Measurements from ENCODE around the gene LRRC8B.
"Not testable (repeated sequence)": the region's sequence is repeated elsewhere in the genome, so short reads cannot be mapped to it uniquely, and the experiment has no call there.

LRRC8B gene

DNA sequence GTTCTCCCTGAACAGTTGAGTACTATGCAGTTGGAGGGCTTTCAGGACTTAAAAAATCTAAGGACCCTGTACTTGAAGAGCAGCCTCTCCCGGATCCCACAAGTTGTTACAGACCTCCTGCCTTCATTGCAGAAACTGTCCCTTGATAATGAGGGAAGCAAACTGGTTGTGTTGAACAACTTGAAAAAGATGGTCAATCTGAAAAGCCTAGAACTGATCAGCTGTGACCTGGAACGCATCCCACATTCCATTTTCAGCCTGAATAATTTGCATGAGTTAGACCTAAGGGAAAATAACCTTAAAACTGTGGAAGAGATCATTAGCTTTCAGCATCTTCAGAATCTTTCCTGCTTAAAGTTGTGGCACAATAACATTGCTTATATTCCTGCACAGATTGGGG is 59.6 kb downstream of the LRRC8B start:
- Histone ChIP-seq H3K27ac (ENCODE audit: low read depth, low read length) (no peak overlapping the region), H3K9ac (ENCODE audit: low read length) (no peak overlapping the region), H3K27me3 (ENCODE audit: control insufficient read depth, insufficient read depth, low read length) (no peaks in the 10 kb centered on the region), H3K4me3 (ENCODE audit: low read depth, low read length) (no peak overlapping the region), H3K4me1 (ENCODE audit: control insufficient read depth, insufficient read depth, low read length) (no peaks in the 10 kb centered on the region), H3K9me3 (ENCODE audit: control insufficient read depth, insufficient read depth, low read depth, low read length) (no peaks in the 10 kb centered on the region), H3K36me3 (ENCODE audit: control insufficient read depth, insufficient read depth, low read length) (peaks cover 43% of the 10 kb centered on the region)

DNA sequence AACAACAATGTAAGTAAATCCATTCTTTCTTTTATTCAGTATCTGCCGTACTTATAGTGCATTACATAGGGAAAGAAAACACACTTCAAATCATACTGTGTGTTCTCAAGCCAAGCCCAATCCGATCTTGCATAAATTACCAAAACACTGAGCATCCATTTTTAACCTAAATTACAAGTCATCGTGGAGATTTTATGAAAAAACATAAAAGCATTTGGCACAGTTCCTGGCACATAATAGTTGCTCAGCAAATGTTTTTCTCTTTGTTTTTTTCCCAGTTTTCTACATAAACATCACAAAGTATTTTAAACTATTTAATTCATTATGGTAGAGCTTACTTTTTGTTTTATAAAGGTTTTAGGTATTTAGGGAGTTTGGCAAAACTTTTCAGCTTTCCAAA is 60.2 kb downstream of the LRRC8B start:
- no peak overlapping the region for H3K27ac ChIP-seq (ENCODE audit: low read depth, low read length)
- H3K4me3 ChIP-seq (ENCODE audit: low read depth, low read length), result no peak overlapping the region
- H3K36me3 ChIP-seq (ENCODE audit: control insufficient read depth, insufficient read depth, low read length), result peaks cover 41% of the 10 kb centered on the region
- no peak overlapping the region for H3K9ac ChIP-seq (ENCODE audit: low read length)
- no peaks in the 10 kb centered on the region for H3K4me1 ChIP-seq (ENCODE audit: control insufficient read depth, insufficient read depth, low read length)
- H3K27me3 ChIP-seq (ENCODE audit: control insufficient read depth, insufficient read depth, low read length), result no peaks in the 10 kb centered on the region
- no peaks in the 10 kb centered on the region for H3K9me3 ChIP-seq (ENCODE audit: control insufficient read depth, insufficient read depth, low read depth, low read length)

DNA sequence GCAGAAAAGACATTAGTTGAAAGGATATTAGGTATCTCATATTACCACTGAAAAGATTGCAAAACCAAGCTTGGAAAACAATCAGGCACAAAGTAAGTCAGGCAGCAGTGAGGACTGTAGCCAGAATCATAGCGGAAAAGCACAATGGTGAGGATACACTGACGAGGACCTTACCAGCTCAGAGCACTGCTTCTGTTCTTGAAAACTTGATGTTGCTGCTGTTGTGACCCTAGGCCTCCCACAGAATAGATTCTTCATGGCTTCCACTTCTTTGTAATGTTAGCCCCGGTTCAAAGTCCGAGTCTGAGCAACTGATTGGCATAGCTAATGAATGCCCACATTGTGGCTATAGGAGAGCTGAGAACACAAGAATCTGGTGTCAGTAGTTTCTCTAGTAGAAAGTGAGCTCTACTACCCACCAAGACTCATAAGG is 63.1 kb downstream of the LRRC8B start:
- Histone ChIP-seq H3K27ac (ENCODE audit: low read depth, low read length) (no peak overlapping the region), H3K4me1 (ENCODE audit: control insufficient read depth, insufficient read depth, low read length) (peaks cover 3% of the 10 kb centered on the region; the same call in 1 of the 2 replicates), H3K36me3 (ENCODE audit: control insufficient read depth, insufficient read depth, low read length) (peaks cover 22% of the 10 kb centered on the region)

DNA sequence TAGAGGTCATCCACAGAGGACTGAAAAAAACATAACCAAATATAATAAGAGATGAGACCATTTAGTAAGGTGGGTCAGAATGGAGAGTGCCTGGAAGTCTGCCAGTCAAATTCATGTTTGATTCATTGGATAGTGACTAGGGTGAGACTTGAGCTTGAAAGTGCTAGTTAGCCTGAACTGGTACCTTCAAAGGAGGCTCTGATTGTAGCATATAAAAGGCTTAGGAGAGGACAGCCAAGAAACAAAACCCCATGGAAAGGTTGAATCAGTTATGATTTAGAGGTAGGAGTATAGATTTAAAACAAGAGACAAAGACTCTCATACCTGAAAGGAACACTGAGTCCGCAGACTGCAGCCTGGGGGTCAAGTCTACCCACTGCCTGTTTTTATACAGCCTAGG is 63.9 kb downstream of the LRRC8B start:
- Histone ChIP-seq H3K27me3 (ENCODE audit: control insufficient read depth, insufficient read depth, low read length) (no peaks in the 10 kb centered on the region), H3K9ac (ENCODE audit: low read length) (no peak overlapping the region), H3K4me3 (ENCODE audit: low read depth, low read length) (no peak overlapping the region), H3K9me3 (ENCODE audit: control insufficient read depth, insufficient read depth, low read depth, low read length) (no peaks in the 10 kb centered on the region), H3K4me1 (ENCODE audit: control insufficient read depth, insufficient read depth, low read length) (peaks cover 3% of the 10 kb centered on the region; the same call in 1 of the 2 replicates), H3K27ac (ENCODE audit: low read depth, low read length) (no peak overlapping the region), H3K36me3 (ENCODE audit: control insufficient read depth, insufficient read depth, low read length) (peaks cover 17% of the 10 kb centered on the region)

More for the DNA sequence above, 63.1 kb downstream of the LRRC8B start:
- Histone ChIP-seq H3K27me3 (ENCODE audit: control insufficient read depth, insufficient read depth, low read length) (no peaks in the 10 kb centered on the region), H3K4me3 (ENCODE audit: low read depth, low read length) (no peak overlapping the region), H3K9me3 (ENCODE audit: control insufficient read depth, insufficient read depth, low read depth, low read length) (no peaks in the 10 kb centered on the region), H3K9ac (ENCODE audit: low read length) (no peak overlapping the region)

DNA sequence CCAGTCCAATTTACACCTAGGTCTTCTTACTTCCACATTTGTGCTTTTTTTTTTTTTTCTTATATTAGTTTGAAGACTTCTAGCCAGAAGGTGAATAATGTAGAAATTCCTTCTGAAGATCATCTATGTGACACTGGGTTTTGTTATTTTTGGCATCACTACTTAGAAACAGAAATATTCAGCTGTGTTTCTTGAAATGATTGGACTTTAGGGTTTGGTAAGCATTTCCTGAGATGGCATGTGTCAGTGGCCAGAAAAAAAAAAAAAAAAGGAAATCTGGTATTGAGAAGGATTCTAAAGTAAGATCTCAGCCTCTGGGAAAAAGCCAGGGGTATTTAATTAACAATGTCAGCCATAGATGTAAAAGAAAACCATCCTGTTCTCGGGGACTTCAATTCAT is 64.9 kb downstream of the LRRC8B start:
- Histone ChIP-seq H3K9ac (ENCODE audit: low read length) (no peak overlapping the region), H3K4me3 (ENCODE audit: low read depth, low read length) (no peak overlapping the region), H3K9me3 (ENCODE audit: control insufficient read depth, insufficient read depth, low read depth, low read length) (no peaks in the 10 kb centered on the region), H3K27ac (ENCODE audit: low read depth, low read length) (no peak overlapping the region), H3K4me1 (ENCODE audit: control insufficient read depth, insufficient read depth, low read length) (peaks cover 3% of the 10 kb centered on the region; the same call in 1 of the 2 replicates), H3K36me3 (ENCODE audit: control insufficient read depth, insufficient read depth, low read length) (peaks cover 7% of the 10 kb centered on the region; the same call in 1 of the 2 replicates), H3K27me3 (ENCODE audit: control insufficient read depth, insufficient read depth, low read length) (no peaks in the 10 kb centered on the region)

DNA sequence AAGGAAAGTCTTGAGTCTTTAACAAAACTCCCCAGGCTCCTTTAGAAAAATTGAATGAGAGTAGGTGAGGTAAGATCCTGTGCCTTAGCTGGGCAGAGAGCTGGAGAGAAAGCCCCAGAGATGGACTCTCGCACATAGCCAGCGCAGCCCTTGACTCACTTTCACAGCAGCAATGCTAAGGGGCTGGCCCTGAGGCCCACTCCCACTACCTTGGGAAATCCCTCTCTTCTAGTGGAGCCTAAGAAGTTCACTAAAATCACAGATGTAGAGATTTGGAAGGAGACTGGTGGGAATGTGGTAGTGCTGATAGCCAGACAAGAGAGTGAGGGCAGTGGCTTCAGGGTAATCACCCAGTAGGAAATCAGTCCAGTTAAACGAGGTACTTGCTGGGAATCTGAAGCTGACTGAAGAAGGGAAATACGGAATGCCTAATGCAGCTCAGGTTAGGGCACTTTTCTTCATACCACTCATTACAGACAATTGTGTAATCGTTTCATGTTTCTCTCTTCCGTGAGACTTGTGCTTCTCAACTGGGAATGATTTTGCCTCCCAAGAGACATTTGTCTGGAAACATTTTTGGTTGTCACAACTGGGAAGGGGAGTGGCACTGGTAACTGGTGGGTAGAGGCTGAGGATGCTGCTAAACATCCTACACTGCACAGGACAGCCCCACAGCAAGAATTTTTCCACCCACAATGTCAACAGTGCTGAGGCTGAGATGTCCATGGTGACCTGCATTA is 65.9 kb downstream of the LRRC8B start:
- Histone ChIP-seq H3K9me3 (ENCODE audit: control insufficient read depth, insufficient read depth, low read depth, low read length) (no peaks in the 10 kb centered on the region), H3K4me1 (ENCODE audit: control insufficient read depth, insufficient read depth, low read length) (peaks cover 3% of the 10 kb centered on the region; the same call in 1 of the 2 replicates), H3K27ac (ENCODE audit: low read depth, low read length) (no peak overlapping the region), H3K9ac (ENCODE audit: low read length) (no peak overlapping the region), H3K4me3 (ENCODE audit: low read depth, low read length) (no peak overlapping the region), H3K36me3 (ENCODE audit: control insufficient read depth, insufficient read depth, low read length) (peaks cover 3% of the 10 kb centered on the region; the same call in 1 of the 2 replicates), H3K27me3 (ENCODE audit: control insufficient read depth, insufficient read depth, low read length) (no peaks in the 10 kb centered on the region)

DNA sequence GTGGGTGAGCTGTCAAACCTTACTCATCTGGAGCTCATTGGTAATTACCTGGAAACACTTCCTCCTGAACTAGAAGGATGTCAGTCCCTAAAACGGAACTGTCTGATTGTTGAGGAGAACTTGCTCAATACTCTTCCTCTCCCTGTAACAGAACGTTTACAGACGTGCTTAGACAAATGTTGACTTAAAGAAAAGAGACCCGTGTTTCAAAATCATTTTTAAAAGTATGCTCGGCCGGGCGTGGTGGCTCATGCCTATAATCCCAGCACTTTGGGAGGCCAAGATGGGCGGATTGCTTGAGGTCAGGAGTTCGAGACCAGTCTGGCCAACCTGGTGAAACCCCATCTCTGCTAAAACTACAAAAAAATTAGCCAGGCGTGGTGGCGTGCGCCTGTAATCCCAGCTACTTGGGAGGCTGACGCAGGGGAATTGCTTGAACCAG is 68.3 kb downstream of the LRRC8B start:
- not testable (repeated sequence) for H3K27ac ChIP-seq (ENCODE audit: low read depth, low read length); H3K9me3 ChIP-seq (ENCODE audit: control insufficient read depth, insufficient read depth, low read depth, low read length); H3K36me3 ChIP-seq (ENCODE audit: control insufficient read depth, insufficient read depth, low read length); H3K9ac ChIP-seq (ENCODE audit: low read length); H3K4me3 ChIP-seq (ENCODE audit: low read depth, low read length); H3K27me3 ChIP-seq (ENCODE audit: control insufficient read depth, insufficient read depth, low read length); H3K4me1 ChIP-seq (ENCODE audit: control insufficient read depth, insufficient read depth, low read length)

DNA sequence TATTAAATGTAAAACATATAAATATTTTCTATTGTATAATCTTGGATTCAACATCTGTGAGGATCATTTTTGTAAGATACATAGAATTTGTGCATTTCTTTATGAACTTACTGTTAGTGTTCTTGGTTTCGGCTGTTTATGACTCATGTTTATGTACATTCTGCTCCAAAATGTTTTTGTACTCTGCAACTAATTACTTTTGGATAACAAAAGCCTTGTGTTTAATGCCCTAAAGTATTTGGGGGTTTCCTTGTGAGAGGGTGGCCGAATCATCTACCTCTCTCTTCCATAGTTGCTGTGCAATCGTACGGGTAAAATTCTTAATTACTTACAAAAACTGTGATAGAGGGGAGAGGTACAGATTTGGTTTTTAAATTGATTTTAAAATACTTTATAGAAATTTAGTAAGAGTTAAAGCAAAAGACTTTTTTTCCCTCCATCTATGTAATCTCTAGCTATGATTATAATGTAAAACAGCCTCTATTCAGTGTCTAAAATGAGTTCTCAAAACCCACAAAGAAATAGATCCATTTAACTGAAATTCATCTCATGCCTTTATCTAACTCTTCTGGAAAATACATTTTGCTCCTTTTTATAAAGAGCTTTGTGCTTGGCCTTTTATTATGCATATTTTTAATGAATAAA is 69.6 kb downstream of the LRRC8B start:
- H3K27ac ChIP-seq (ENCODE audit: low read depth, low read length), result no peak overlapping the region
- peaks cover 21% of the 10 kb centered on the region for H3K4me1 ChIP-seq (ENCODE audit: control insufficient read depth, insufficient read depth, low read length)
- H3K4me3 ChIP-seq (ENCODE audit: low read depth, low read length), result no peak overlapping the region
- H3K36me3 ChIP-seq (ENCODE audit: control insufficient read depth, insufficient read depth, low read length), result 0 out of 2 replicates have a peak, but pooled peaks cover 3% of the 10 kb centered on the region
- no peaks in the 10 kb centered on the region for H3K9me3 ChIP-seq (ENCODE audit: control insufficient read depth, insufficient read depth, low read depth, low read length)
- H3K9ac ChIP-seq (ENCODE audit: low read length), result no peak overlapping the region
- H3K27me3 ChIP-seq (ENCODE audit: control insufficient read depth, insufficient read depth, low read length), result no peaks in the 10 kb centered on the region

DNA sequence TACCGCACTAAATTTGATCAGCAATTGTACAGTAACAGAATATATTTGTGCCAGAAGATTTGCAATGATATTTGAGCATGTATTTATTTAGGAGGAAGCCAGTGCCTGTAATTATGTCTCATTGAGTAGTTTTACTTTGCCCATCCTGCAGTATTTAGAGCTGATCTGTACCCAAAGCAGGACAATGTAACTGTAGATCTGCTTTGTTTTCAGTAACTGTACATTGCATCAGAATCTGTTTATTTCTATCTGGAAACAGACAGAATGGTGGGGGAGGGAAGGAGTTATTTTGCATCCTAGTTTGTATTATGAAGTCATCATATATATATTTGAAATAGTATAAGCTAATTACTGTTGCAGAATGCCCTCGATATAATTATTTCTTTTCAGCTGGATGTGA is 72.1 kb downstream of the LRRC8B start:
- Histone ChIP-seq H3K4me1 (ENCODE audit: control insufficient read depth, insufficient read depth, low read length) (peaks cover 23% of the 10 kb centered on the region), H3K36me3 (ENCODE audit: control insufficient read depth, insufficient read depth, low read length) (0 out of 2 replicates have a peak, but pooled peaks cover 3% of the 10 kb centered on the region), H3K9me3 (ENCODE audit: control insufficient read depth, insufficient read depth, low read depth, low read length) (no peaks in the 10 kb centered on the region), H3K27me3 (ENCODE audit: control insufficient read depth, insufficient read depth, low read length) (no peaks in the 10 kb centered on the region), H3K27ac (ENCODE audit: low read depth, low read length) (no peak overlapping the region; the same call in 1 of the 2 replicates), H3K4me3 (ENCODE audit: low read depth, low read length) (no peak overlapping the region), H3K9ac (ENCODE audit: low read length) (no peak overlapping the region)

DNA sequence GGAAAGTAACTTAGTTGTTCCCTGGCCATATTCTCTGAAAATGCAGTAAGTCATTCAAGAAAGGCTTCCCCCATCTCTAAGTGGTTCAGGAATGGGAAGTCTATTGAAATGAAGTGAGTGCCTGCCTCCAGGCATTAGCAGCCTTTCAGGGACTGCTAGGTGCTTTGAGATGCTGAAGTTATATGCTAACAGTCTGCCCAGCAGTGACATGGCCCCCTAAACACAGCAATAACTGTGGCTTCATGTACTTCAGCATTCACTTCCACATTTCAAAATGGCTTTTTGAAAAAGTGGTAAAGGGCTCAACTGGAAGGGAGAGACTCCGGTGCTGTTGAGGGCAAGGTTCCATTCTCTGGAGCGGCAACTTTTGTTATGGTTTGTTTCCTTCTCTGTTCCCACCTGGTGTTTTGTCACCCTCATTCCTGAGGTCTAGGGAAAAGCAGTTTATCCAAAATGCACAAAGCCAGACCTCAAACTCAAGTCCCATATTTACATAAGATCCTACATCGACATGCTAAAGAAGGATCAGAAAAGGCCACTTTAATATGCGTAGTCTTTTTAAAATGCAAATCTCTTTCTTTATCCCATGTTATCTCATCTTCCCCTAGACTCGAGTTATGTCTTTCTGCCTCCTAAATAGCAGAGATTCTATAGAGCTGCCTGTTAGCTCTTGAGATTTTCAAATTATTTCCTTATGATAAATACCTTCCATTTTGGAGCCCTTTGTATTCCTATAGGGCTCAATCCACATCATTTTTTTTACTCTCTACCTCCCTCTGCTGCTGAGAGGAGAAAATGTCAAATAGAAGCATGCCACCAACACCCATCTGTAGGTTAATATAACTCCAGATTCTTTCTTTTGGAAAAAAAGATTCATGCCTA is 74.1 kb downstream of the LRRC8B start:
- no peaks in the 10 kb centered on the region for H3K27me3 ChIP-seq (ENCODE audit: control insufficient read depth, insufficient read depth, low read length)
- H3K27ac ChIP-seq (ENCODE audit: low read depth, low read length), result no peak overlapping the region
- 0 out of 2 replicates have a peak overlapping the region, but pooled peaks have one; percentile 5 for H3K4me3 ChIP-seq (ENCODE audit: low read depth, low read length)
- H3K4me1 ChIP-seq (ENCODE audit: control insufficient read depth, insufficient read depth, low read length), result peaks cover 23% of the 10 kb centered on the region
- H3K9ac ChIP-seq (ENCODE audit: low read length), result no peak overlapping the region
- no peaks in the 10 kb centered on the region for H3K36me3 ChIP-seq (ENCODE audit: control insufficient read depth, insufficient read depth, low read length)
- H3K9me3 ChIP-seq (ENCODE audit: control insufficient read depth, insufficient read depth, low read depth, low read length), result no peaks in the 10 kb centered on the region

Data from HUES6 (cell line).